ENCODE data around the gene NUAK2.

The NUAK2 gene

GRCh38 chr1:205353612-205354011 is 32.1 kb upstream of the NUAK2 start:
- H3K4me3 ChIP-seq (ENCODE audit: low read depth, low read length) = no peak overlapping the region
- no peak for DNase-seq (ENCODE audit: low read depth)
- no peak for TF ChIP-seq CTCF (IDR thresholded peaks at IDR 0.05; ENCODE audit: control insufficient read depth, extremely low read depth, insufficient read depth)

GRCh38 chr1:205353191-205353590 is 31.6 kb upstream of the NUAK2 start:
- no peak for TF ChIP-seq CTCF (IDR thresholded peaks at IDR 0.05; ENCODE audit: control insufficient read depth, extremely low read depth, insufficient read depth)
- no peak overlapping the region for H3K4me3 ChIP-seq (ENCODE audit: low read depth, low read length)
- no peak for DNase-seq (ENCODE audit: low read depth)

GRCh38 chr1:205351984-205352713 is 30.6 kb upstream of the NUAK2 start:
- no peak for DNase-seq (ENCODE audit: low read depth)
- no peak for TF ChIP-seq CTCF (IDR thresholded peaks at IDR 0.05; ENCODE audit: control insufficient read depth, extremely low read depth, insufficient read depth)
- no peak overlapping the region for H3K4me3 ChIP-seq (ENCODE audit: low read depth, low read length)

GRCh38 chr1:205350691-205351141 is 29.2 kb upstream of the NUAK2 start:
- no peak overlapping the region for H3K4me3 ChIP-seq (ENCODE audit: low read depth, low read length)
- DNase-seq (ENCODE audit: low read depth) = no peak
- no peak for TF ChIP-seq CTCF (IDR thresholded peaks at IDR 0.05; ENCODE audit: control insufficient read depth, extremely low read depth, insufficient read depth)

- TF ChIP-seq CTCF (IDR thresholded peaks at IDR 0.05; ENCODE audit: control insufficient read depth, extremely low read depth, insufficient read depth) = no peak
- no peak overlapping the region for H3K4me3 ChIP-seq (ENCODE audit: low read depth, low read length)
- DNase-seq (ENCODE audit: low read depth) = no peak
Observed at GRCh38 chr1:205350124-205350523, 28.6 kb upstream of the NUAK2 start.

GRCh38 chr1:205348554-205349487 is 27.3 kb upstream of the NUAK2 start:
- no peak for DNase-seq (ENCODE audit: low read depth)
- no peak for TF ChIP-seq CTCF (IDR thresholded peaks at IDR 0.05; ENCODE audit: control insufficient read depth, extremely low read depth, insufficient read depth)

More at GRCh38 chr1:205348554-205349487, 27.3 kb upstream of the NUAK2 start:
- H3K4me3 ChIP-seq (ENCODE audit: low read depth, low read length) = no peak overlapping the region

All from LNCaP clone FGC (cell line).